ENCODE results near the gene BBS5. TPM values are rescaled to one million over a fixed set of nuclear protein-coding genes. Genes with fewer than 3 reads are reported as not detected.
"Not testable (repeated sequence)": the region's sequence is repeated elsewhere in the genome, so short reads cannot be mapped to it uniquely, and the experiment has no call there.

The BBS5 gene
- polyA plus RNA-seq, 2 of the 4 experiments (the other 2 are of a cell fraction) = 1.7 to 5.3 TPM

DNA sequence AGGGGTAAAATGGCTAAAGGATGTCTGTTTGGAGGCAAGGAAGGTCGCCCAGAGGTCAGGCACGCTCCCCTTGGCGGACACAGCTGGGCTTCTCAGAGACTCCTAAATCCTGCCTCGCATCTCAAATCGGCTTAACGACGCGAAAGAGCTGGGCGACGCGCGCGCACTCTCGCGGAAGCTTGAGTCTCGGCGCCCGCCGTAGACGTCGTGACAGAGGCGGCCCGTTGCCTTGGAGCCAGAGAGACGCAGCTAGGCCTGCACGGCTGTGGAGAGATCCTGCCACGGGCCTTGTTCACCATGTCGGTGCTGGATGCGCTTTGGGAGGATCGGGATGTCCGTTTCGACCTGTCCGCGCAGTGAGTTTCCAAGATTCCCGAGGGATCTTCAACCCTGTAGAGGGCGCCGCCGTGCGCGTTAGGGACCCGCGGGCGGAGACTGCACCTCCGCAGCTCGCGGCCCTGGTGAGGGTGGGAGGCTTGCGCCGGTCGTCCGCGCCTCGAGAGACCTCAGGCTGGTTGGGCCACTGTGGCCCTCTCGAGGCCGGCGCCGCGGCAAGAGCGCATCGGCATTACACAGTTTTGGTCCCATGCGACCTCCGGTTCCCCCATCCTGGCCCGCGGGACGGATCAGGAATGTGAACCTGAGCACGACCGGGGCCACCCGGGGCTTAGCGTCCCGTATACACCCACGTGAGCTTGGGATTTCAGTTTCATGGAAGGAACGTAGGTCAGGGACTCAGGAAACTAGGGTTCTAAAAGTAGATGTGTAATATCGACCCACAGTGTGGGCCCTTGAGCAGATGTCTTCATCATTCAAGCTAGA, at the start of gene BBS5 (continued):
- no peak for TF ChIP-seq HMGXB4 (CRISPR knock-in tag; IDR thresholded peaks at IDR 0.05; ENCODE audit: borderline replicate concordance)
- TF ChIP-seq RFX5 (IDR thresholded peaks at IDR 0.05) = no peak
- TF ChIP-seq E2F6 (IDR thresholded peaks at IDR 0.05; ENCODE audit: borderline replicate concordance, low read depth) = peak; percentile 80
- TF ChIP-seq POLR2A (IDR thresholded peaks at IDR 0.05; ENCODE audit: low read length) = peak; percentile 36
- TF ChIP-seq BHLHE40 (IDR thresholded peaks at IDR 0.05; ENCODE audit: low read depth, low read length) = no peak
- no peak for TF ChIP-seq NFE2L2 (conservative IDR thresholded peaks at IDR 0.05; ENCODE audit: low read length)
- 0 out of 2 replicates have a peak, but pooled peaks have one; percentile 38 for TF ChIP-seq TP53 (CRISPR knock-in tag; IDR thresholded peaks at IDR 0.05)
- TF ChIP-seq CTCF (IDR thresholded peaks at IDR 0.05) = peak; percentile 64
- TF ChIP-seq RNF2 (IDR thresholded peaks at IDR 0.05; ENCODE audit: borderline replicate concordance, low read depth) = no peak
- peak; percentile 32; the same call in 2 of the 3 replicates for TF ChIP-seq SMC3 (IDR thresholded peaks at IDR 0.05)
- TF ChIP-seq EHMT2 (IDR thresholded peaks at IDR 0.05; ENCODE audit: low read depth) = no peak

- ATAC-seq; POLR2A ChIA-PET; H3K4me3 ChIP-seq; H3K4me2 ChIP-seq; DNase-seq (ENCODE audit: low read depth in 1 of 2, low spot score in 1 of 2); H3K27ac ChIP-seq; H3K9me3 ChIP-seq; H3K4me1 ChIP-seq; FAIRE-seq; CTCF ChIA-PET: not testable (repeated sequence)
Observed at GRCh38 chr2:169431772-169432171, 47.5 kb upstream of the BBS5 start.

GRCh38 chr2:169434236-169434635, 45.1 kb upstream of the BBS5 start:
- CTCF ChIA-PET = not testable (repeated sequence)

More at GRCh38 chr2:169434236-169434635, 45.1 kb upstream of the BBS5 start:
- WGBS (ENCODE audit: missing lambda C conversion rate) = 2% methylated on average over 1 of the region's 1 CpG
- FAIRE-seq; POLR2A ChIA-PET; H3K4me3 ChIP-seq; H3K9me3 ChIP-seq; H3K4me2 ChIP-seq; H3K4me1 ChIP-seq; DNase-seq (ENCODE audit: low read depth in 1 of 2, low spot score in 1 of 2); H3K27ac ChIP-seq; ATAC-seq: not testable (repeated sequence)
- TF ChIP-seq, protein P1, sequence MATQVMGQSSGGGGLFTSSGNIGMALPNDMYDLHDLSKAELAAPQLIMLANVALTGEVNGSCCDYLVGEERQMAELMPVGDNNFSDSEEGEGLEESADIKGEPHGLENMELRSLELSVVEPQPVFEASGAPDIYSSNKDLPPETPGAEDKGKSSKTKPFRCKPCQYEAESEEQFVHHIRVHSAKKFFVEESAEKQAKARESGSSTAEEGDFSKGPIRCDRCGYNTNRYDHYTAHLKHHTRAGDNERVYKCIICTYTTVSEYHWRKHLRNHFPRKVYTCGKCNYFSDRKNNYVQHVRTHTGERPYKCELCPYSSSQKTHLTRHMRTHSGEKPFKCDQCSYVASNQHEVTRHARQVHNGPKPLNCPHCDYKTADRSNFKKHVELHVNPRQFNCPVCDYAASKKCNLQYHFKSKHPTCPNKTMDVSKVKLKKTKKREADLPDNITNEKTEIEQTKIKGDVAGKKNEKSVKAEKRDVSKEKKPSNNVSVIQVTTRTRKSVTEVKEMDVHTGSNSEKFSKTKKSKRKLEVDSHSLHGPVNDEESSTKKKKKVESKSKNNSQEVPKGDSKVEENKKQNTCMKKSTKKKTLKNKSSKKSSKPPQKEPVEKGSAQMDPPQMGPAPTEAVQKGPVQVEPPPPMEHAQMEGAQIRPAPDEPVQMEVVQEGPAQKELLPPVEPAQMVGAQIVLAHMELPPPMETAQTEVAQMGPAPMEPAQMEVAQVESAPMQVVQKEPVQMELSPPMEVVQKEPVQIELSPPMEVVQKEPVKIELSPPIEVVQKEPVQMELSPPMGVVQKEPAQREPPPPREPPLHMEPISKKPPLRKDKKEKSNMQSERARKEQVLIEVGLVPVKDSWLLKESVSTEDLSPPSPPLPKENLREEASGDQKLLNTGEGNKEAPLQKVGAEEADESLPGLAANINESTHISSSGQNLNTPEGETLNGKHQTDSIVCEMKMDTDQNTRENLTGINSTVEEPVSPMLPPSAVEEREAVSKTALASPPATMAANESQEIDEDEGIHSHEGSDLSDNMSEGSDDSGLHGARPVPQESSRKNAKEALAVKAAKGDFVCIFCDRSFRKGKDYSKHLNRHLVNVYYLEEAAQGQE (IDR thresholded peaks at IDR 0.05) = peak; percentile 77
